CD4-positive, alpha-beta T cell treated with Interleukin-15 for 1 hour (primary cell): ENCODE data around the gene GNRH2.
"Not testable (repeated sequence)": the region's sequence is repeated elsewhere in the genome, so short reads cannot be mapped to it uniquely, and the experiment has no call there.

Experiments used
- DNase-seq: peaks from one replicate; pipeline ENCODE4 v3.0.0-alpha.2; 2020

The GNRH2 gene

DNA sequence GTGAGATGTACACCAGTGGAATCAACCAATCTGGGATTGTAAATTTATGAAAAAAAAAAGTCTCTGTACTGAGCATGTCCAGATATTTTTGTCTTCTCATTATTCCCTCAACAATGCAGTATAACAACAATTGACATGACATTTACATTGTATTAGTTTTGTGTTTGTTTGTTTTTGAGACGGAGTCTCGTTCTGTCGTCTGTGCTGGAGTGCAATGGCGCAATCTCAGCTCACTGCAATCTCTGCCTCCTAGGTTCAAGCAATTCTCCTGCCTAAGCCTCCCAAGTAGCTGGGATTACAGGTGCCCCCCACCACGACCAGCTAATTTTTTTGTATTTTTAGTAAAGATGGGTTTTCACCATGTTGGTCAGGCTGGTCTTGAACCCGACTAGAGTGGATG is 31.9 kb downstream of the GNRH2 start:
- DNase-seq = not testable (repeated sequence)

DNA sequence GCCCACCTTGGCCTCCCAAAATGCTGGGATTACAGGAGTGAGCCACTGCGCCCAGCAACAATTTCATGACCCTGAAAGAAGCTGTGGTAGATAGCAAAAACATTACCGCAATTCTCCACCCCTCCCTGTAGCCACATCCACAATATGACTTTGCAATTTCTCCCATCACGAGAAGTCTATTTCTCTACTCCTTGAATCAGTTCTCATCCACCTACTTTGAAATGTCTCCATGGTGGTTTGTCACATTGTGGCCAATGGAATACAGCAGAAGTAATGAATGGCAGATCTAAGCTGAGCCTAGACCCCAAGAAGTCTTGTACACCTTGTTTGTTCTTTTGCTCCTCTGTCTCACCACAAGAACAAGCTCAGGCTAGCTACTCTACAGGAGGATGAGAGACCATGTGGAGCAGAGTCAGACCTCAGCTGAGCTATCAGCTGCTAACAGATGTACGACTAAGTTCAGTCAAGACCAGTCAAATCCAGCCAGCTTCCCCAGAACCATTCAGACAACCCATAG is 34.3 kb downstream of the GNRH2 start:
- DNase-seq = no peak

DNA sequence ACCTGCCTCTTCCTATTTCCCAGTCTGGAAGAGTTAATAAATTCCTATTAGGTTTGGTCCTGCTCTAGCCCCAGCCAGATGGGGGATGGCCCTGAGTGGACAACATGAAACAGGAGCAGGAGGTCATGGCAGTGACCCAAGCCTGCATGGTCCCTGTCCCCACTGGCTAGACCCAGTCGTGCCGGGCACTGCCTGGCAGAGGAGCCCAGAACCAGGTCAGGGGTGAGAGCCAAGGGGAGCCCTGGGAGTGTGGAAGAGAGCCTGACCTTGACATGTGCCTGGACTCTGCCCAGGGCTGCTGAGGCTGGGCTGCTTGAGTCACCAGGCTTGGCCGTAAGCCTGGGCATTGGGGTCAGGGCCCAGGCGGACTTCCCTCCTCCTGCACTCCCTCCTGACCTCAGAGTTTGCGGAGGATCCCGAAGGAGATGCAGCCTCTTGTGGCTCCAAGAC is 37.5 kb downstream of the GNRH2 start:
- DNase-seq = no peak

DNA sequence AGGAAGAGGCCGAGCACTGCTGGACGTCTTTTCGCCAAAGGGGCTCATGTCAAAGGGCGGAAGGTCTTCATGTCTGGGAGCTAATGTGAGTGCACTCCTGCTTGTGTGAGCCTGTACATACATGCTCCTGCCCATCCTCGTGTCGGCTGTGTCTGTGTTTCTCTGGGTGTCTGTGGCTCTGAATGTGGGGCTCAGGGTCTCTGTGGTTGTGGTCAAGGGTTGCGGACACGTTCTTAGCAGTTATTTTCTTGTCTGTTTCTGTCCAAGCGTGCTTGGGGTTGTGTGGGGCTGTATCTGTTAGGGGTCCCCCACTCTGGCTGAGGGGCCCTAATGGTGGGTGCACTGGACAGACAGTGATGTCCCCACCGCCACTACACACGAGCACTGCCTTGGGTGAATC is 38.2 kb downstream of the GNRH2 start:
- no peak for DNase-seq

DNA sequence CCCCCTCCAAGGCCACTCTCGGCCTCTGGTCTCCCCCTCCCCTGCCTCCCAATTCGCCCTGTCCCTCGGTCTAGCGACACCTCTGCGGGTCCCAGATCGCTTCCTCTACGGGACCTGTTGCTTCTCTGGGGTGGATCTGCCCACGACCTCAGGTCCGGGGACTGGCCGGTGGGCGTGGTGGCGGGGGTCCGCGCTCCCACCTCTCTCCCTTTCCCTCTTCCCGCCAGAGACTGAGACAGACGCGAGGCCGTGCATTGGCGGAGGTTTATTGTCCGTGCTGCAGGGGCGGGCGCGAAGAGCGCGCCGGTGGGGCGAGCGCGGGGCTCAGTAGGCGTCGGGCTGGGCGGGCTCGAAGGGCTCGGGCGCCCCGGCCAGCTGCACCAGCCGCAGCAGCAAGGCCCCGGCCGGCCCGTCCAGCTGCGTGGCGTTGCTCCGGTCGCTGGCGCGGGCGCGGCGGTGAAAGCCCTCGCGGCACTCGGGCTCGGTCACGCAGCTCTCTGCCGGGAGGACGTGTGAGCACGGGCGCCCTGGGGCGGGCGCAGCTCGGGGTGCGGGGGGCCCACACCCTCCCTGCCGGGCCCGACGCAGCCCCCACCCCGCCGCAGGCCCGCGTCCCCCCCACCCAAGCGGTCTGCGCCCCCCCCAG is 39.0 kb downstream of the GNRH2 start:
- no peak for DNase-seq

DNA sequence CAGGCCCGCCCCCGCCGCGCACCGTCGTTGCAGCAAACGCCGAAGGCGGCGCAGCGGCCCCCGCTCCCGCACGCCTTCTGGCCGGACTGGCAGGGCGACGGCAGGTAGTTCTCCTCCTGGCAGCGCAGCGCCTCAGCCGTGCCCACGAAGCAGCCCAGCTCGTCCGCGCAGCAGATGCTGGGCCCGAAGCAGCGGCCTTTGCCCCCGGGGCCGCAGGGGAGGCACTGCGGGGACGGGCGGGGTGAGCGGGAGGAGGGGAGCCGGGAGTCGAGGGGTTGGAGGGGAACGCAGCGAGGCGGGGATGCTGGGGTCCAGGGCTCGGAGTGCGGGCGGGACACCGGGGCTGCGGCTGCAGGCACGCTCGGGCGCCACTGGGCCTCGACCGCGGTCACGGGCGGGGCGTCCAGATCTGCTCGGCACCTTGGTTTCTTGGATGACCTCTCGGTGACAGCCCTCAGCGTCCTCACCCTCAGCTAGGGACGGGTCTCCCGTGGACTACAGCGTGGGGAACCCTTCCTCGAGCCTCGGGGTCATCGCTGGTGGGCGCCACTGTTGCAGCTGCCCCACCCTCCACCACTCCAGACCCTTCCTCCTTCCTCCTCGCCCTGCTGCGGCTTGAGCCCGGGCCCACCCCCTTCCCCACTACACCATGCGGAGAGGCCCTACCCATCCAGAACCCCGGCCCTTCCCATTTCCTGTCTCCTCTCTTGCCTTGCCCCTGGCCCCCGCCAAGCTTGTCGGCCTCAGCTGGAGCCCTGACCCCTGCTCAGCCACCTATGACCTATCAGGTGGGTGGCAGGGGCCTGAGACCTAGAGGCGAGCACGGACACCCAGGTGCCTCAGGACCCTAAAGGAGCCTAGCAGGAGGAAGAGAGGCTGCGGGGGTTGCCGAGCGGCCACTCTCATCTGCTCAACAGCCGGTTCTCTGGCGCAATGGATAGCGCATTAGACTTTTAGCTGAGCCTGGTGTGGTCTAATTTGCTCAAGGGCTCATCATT is 39.8 kb downstream of the GNRH2 start:
- no peak for DNase-seq

DNA sequence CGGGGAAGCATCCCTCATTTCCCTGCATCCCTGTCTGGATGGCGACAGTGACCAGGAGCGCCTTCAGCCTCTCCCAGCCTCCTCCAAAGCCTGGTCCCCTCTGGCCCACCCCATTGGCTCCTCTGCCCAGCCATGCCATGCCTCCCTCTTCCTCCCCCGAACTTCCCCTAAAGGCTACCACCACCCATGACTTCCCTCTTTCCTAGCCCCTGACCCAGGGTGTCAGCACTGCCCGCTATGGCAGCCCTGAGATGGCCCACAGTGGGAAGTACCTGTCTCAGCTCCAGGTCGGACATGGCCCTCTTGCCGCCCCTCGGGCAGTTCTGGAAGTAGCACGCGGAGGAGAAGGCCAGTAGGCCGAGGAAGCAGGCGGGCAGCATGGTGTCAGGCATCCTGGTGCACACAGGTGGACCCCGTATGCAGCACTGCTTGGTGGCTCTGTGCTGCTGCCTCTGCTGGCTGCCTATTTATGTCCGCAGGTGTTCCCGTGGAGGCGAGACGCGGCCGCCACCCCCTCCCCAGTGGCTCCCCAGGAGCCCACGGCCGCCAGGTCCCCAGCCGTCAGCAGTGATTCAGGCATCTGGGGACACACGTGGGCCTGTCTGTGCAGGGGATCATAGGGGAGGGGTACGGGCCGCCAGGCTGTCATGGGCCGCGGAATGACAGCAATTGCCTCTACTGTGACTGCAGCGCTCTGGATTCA is 41.0 kb downstream of the GNRH2 start, which contains the start of gene AVP:
TSS of gene AVP (minus strand) at position 442 of the 703 bp plus-strand sequence. CDS start at position 392, 50 bp downstream.
- no peak for DNase-seq

DNA sequence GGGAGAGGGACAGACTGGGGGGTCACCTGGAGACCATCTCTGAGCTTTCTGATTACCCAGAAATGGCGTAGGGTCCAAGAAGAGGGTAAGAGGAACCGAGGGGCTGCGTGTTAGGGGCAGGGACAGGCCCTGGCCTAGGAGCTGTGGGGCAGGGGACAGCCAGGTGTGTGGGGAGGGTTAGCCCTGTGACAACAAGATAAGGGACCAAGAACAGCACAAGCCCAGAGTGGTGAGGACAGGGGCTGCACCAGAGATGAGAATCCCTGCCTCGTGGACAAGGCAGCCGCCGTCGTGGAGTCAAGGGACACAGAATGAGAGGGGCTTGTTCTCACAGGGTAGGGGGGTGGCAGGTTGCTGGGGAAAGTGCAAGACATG is 41.6 kb downstream of the GNRH2 start:
- no peak for DNase-seq

DNA sequence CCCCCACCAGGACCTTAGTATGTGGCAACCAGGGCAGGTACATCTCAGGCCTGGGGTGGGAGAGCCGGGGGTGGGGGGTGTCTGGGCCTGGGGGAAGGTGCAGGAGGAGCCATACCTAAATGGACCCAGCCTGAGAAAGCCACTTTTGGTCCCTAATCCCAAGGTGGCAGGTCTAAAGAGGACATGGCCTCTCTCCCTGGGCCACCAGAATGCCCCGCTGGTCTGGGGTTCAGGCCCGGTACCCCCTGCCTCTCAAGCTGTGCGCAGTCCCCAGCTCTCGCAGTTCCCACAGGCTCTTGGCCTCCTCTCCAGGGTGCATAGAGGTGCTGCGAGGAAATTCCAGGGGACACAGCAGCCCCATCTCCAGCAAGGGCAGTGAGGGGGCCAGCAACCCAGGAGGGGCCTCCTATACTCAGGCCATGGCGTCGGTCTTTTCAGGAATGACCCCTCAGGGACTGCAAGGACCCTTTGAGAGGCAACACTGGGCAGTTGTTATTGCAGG is 42.2 kb downstream of the GNRH2 start:
- no peak for DNase-seq

DNA sequence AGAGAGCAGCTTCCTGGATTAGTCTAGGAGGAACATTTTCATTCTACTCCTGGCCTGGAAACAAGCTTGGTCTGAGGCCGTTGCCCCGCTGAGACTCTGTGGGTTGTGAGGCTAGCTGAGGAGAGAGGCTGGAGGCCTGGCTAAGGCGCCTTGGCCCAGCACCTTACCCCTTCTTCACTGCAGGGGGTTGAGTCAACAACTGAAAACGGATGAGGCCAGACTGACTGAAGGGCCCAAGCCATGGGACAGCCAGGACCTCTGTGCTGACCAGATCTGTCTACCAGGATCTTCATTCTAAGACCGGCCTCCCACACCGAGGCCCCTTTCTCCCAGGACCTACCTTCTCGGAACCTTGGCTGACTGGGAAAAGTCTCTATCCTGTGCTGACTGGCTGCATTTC is 44.6 kb downstream of the GNRH2 start:
- DNase-seq = no peak

DNA sequence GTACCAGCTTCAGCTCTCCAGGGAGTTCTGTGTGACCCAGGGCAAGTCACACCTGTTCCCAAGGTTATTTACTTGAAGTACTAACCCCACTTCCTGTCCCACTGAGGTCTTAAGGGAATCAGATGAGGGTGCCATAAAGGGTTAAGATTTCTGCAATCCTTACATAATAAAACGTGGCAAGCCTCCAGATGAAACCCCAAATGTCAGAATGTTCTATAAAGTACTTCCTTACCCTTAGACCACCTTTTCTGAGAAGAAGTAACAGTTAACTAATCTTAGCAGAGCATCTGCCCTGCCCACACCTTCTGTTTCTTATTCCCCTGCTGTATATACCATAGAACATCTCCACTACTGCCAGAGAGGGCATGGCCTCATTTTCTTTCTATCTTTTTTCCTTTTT is 47.1 kb downstream of the GNRH2 start:
- DNase-seq = no peak

DNA sequence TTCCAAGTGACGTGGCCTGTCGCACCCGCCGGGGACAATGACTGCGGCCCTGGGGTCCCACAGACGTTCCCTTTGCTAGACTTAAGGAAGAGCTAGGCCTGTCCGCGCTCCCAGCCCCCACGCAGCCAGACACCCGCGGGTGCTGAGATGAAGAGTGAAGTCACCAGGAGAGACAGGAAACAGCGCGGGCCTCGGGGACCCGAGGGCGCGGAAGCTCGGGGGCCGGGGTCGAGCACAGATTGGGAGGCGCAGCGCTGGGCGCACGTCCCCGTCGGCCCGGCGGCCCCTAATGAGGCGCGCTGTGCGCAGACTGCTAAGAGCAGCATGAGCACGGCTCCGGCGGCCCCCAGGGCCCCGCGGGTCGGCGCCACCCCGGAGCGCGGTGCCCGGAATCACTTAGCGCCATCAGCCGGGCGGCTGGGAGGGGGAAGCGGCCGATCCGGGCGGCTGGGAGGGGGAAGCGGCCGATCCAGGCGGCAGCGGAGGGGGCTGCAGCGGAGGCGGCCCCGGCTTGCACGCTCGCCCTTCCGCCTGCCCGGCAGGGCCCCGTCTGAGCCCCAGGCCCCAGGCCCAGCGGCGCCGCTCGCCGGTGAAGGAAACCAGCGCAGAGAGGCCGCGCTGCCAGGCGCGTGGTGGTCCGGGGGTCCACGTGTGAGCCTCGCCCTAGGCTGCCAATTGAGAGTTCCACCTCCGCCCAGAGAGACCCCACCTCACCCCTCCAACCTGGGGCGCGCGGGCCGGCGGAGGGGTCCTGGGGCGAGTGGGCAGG is 49.4 kb downstream of the GNRH2 start:
- peak; percentile 56 for DNase-seq

DNA sequence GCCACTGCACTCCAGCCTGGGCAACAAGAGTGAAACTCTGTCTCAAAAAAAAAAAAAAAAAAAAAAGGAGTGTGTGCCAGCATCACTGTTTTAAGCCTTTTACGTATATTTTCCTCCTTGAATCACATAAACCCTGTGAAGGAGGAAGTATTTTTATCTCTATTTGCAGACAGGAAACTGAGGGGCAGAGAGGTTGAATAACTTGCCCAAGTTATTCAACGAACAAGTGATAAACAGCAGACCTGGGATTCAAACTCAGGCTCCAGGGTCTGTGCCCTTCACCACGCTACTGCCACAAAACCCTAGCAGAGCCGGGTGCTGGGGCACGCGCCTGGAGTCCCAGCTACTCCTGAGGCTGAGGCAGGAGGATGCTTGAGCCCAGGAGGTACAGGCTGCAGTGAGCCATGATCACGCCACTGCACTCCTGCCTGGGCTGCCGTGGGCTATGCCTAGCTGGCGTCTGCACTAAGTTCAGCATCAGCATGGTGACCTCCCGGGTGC is 50.5 kb downstream of the GNRH2 start:
- DNase-seq = peak; percentile 59

DNA sequence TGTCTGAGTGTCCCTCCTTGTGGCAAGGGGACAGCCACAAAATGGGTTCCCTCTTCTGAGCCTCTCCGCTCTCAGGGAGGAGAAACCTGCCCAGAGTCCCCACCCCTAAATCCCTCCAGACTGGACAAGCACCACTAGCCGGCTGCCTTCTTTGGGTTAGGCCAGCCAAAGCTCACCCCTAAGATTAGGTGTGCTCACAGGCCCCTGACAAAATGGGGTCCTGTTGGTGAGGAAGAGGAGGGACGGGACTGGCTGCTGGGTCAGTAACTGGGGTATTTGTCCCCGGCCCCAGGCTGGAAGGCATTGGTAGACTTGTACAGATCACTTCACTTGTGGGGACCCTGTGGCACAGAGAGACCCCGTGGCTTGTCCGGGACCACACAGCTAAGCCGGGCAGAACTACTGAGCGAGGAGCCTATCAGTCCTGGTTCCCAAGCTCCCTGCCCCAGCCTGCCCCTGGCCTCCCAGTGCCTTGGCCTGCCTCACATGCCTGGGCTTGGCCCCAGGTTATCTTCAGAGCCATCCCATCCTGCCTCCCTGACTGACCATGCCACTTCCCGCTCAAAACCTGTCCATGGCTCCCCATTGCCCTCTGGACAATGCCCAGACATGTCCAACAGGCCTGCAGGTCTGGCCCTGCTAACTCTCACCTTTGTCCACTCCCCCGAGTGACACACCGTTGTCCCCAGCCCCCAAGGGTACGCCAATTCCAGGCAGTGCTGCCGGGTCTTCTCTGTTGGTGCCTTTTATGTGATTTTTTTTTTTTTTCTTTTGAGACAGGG is 51.6 kb downstream of the GNRH2 start:
- no peak for DNase-seq
